HCT116 (cell line): Measurements from ENCODE around the gene TPH2. TPM values are rescaled to one million over a fixed set of nuclear protein-coding genes. Genes with fewer than 3 reads are reported as not detected.

ENCODE experiments used
- ATAC-seq: fragments of 200-7000 bp; cut with Tn5 transposase; 2 replicates; pipeline ENCODE4 v1.9.1; 2020; ENCODE audit warnings: mild to moderate bottlenecking, moderate library complexity
- BruUV-seq: library from RNA; stranded (reverse); fragments of 400-500 nt; replicated peaks from 2 replicates; lab custom pipeline; 2021; lab: Mats Ljungman, UMichigan
- CTCF ChIA-PET: fragments of 300-600 bp; sonication (Branson Sonifier 250); formaldehyde crosslinking; loops from one replicate; lab custom pipeline; 2021; ENCODE audit warnings: antibody characterized with exemption; lab: Charles Lee
- POLR2A ChIA-PET: fragments of 300-600, 350-600 bp; sonication (Branson Sonifier 250); formaldehyde crosslinking; loops from one replicate; lab custom pipeline; 2021; ENCODE audit warnings: antibody characterized with exemption; lab: Charles Lee
- RAD21 ChIA-PET, 2 experiments: fragments of 300-600 bp; sonication (Branson Sonifier 250); formaldehyde crosslinking; loops; one replicate each; lab custom pipeline; 2023; ENCODE audit warnings: low total read pairs in 2 of 2; ENCODE audit not compliant: uncharacterized antibody in 2 of 2, unreplicated experiment in 2 of 2, low non-redundant PET in 1 of 2; lab: Charles Lee
- DNase-seq: peaks from one replicate; pipeline ENCODE4 v3.0.0-alpha.2; 2010; ENCODE audit warnings: low read depth, low spot score
- H2AFZ ChIP-seq: fragments of 200-600 bp; shearing (Covaris generic), sonication (generic); 2 replicates; pipeline ENCODE4 v1.6.1; 2017; ENCODE audit warnings: low read depth, mixed run types, mixed read lengths, antibody characterized with exemption, low read length; ENCODE audit not compliant: poor library complexity, severe bottlenecking
- H3K27ac ChIP-seq: 2 replicates; pipeline ENCODE4 v1.5.1; 2012; ENCODE audit warnings: low read depth, low read length
- H3K27me3 ChIP-seq: fragments of 200-600 bp; sonication (generic); 2 replicates; pipeline ENCODE4 v1.6.1; 2016; ENCODE audit warnings: mixed run types, low read length, mixed read lengths; ENCODE audit not compliant: insufficient read depth
- H3K36me3 ChIP-seq, 2 experiments: fragments of 200-500 bp in 1 of 2; fragments of 200-600 bp in 1 of 2; sonication (Bioruptor generic) in 1 of 2; sonication (generic) in 1 of 2; 2 replicates each; pipeline versions ENCODE4 v1.5.1 to v1.6.1; 2014 to 2016; ENCODE audit warnings: low read length in 2 of 2, inconsistent platforms in 1 of 2, mixed read lengths in 1 of 2, mixed run types in 1 of 2; ENCODE audit not compliant: insufficient read depth in 2 of 2, control insufficient read depth in 1 of 2
- H3K4me1 ChIP-seq, 2 experiments: fragments of 200-600 bp in 1 of 2; sonication (generic) in 1 of 2; 2 replicates each; pipeline versions ENCODE4 v1.5.1 to v1.6.1; 2012 to 2017; ENCODE audit warnings: low read length in 2 of 2, inconsistent platforms in 1 of 2, mild to moderate bottlenecking in 1 of 2, mixed read lengths in 1 of 2, mixed run types in 1 of 2, moderate library complexity in 1 of 2; ENCODE audit not compliant: insufficient read depth in 2 of 2, control insufficient read depth in 1 of 2
- H3K4me2 ChIP-seq: fragments of 200-600 bp; sonication (generic); 2 replicates; pipeline ENCODE4 v1.6.1; 2017; ENCODE audit warnings: mixed run types, low read length, mixed read lengths
- H3K4me3 ChIP-seq, 2 experiments: fragments of 200-600 bp in 1 of 2; sonication (generic) in 1 of 2; replicated peaks in 1 of 2; 2 replicates each; pipeline ENCODE4 v1.5.1; 2011 to 2016; ENCODE audit warnings: low read length in 2 of 2, control low read depth in 1 of 2, low read depth in 1 of 2, mild to moderate bottlenecking in 1 of 2, mixed read lengths in 1 of 2, mixed run types in 1 of 2
- H3K79me2 ChIP-seq: fragments of 200-600 bp; sonication (generic); 2 replicates; pipeline ENCODE4 v1.6.1; 2017; ENCODE audit warnings: mild to moderate bottlenecking, mixed run types, low read length, moderate library complexity, mixed read lengths; ENCODE audit not compliant: insufficient read depth
- H3K9ac ChIP-seq: fragments of 200-600 bp; sonication (generic); 2 replicates; pipeline ENCODE4 v1.6.1; 2016; ENCODE audit warnings: low read length, mixed read lengths
- H3K9me2 ChIP-seq: fragments of 200-600 bp; sonication (generic), shearing (Covaris generic); 2 replicates; pipeline ENCODE4 v1.6.1; 2017; ENCODE audit warnings: mixed run types, mild to moderate bottlenecking, moderate library complexity; ENCODE audit not compliant: insufficient read depth
- H3K9me3 ChIP-seq, 2 experiments: fragments of 200-500 bp in 1 of 2; fragments of 200-600 bp in 1 of 2; sonication (Bioruptor generic) in 1 of 2; sonication (generic) in 1 of 2; 2 replicates each; pipeline ENCODE4 v1.6.1; 2014 to 2017; ENCODE audit warnings: low read length in 2 of 2, mixed read lengths in 2 of 2, inconsistent platforms in 1 of 2, low read depth in 1 of 2, mild to moderate bottlenecking in 1 of 2, mixed run types in 1 of 2, moderate library complexity in 1 of 2; ENCODE audit not compliant: control insufficient read depth in 1 of 2, insufficient read depth in 1 of 2
- H4K20me1 ChIP-seq: fragments of 200-600 bp; sonication (generic), shearing (Covaris generic); 2 replicates; pipeline ENCODE4 v1.6.1; 2017; ENCODE audit warnings: mixed run types, mild to moderate bottlenecking, moderate library complexity; ENCODE audit not compliant: insufficient read depth
- CTCF ChIP-seq, 3 experiments: fragments of 200-600 bp in 1 of 3; sonication (generic) in 1 of 3; IDR thresholded peaks in 2 of 3; conservative IDR thresholded peaks in 1 of 3; 2 replicates each; pipeline ENCODE4 v1.5.1; 2012 to 2017; ENCODE audit warnings: low read depth in 2 of 3, low read length in 2 of 3, antibody characterized with exemption in 1 of 3, borderline replicate concordance in 1 of 3, control low read depth in 1 of 3, mild to moderate bottlenecking in 1 of 3, mixed read lengths in 1 of 3, mixed run types in 1 of 3, moderate library complexity in 1 of 3; ENCODE audit not compliant: insufficient read depth in 1 of 3
- EZH2phosphoT487 ChIP-seq: fragments of 200-600 bp; IDR thresholded peaks from 2 replicates; pipeline ENCODE4 v1.6.1; 2018; ENCODE audit warnings: antibody characterized with exemption, borderline replicate concordance
- POLR2AphosphoS5 ChIP-seq: IDR thresholded peaks from 2 replicates; pipeline ENCODE4 v1.6.1; 2011; ENCODE audit warnings: mild to moderate bottlenecking, low read depth, low read length, moderate library complexity
- RAD21 ChIP-seq: IDR thresholded peaks from 2 replicates; pipeline ENCODE4 v1.6.1; 2012; ENCODE audit warnings: low read depth, mild to moderate bottlenecking
- REST ChIP-seq: IDR thresholded peaks from 2 replicates; pipeline ENCODE4 v1.6.1; 2012; ENCODE audit warnings: low read depth
- YY1 ChIP-seq: IDR thresholded peaks from 2 replicates; pipeline ENCODE4 v1.6.1; 2011; ENCODE audit warnings: low read length, low read depth, moderate library complexity, mild to moderate bottlenecking; ENCODE audit not compliant: insufficient replicate concordance; ENCODE audit errors: extremely low read depth
- ZBTB33 ChIP-seq: IDR thresholded peaks from 2 replicates; pipeline ENCODE4 v1.6.1; 2011; ENCODE audit warnings: mild to moderate bottlenecking, low read length, moderate library complexity; ENCODE audit not compliant: insufficient replicate concordance; ENCODE audit errors: extremely low read depth
- intact Hi-C: fragments of 100-400 bp; cut with micrococcal nuclease; formaldehyde crosslinking; loops from 2 replicates; pipeline ENCODE4 v1.10.0; 2022
- total RNA-seq: library from RNA; stranded (reverse); gene quantifications from one replicate; pipeline ENCODE4 v1.2.1, GENCODE V29; 2021; ENCODE audit not compliant: unreplicated experiment

Gene TPH2
- total RNA-seq, 1 experiment from 2014 or later = not detected

- ChIA-PET POLR2A (no interaction called here), CTCF (no interaction called here), RAD21 (no interaction called here)
- Histone ChIP-seq H2AFZ (no peak overlapping the region), H3K9me3 (no peaks in the 10 kb centered on the region), H3K9ac (no peak overlapping the region), H3K27me3 (no peaks in the 10 kb centered on the region), H3K79me2 (no peaks in the 10 kb centered on the region), H3K9me2 (no peaks in the 10 kb centered on the region), H3K27ac (no peak overlapping the region), H3K4me3 (no peak overlapping the region), H4K20me1 (no peaks in the 10 kb centered on the region), H3K4me2 (no peak overlapping the region), H3K36me3 (no peaks in the 10 kb centered on the region), H3K4me1 (no peaks in the 10 kb centered on the region)
- no peak for DNase-seq
- BruUV-seq = no TSS peak
- TF ChIP-seq RAD21 (no peak), YY1 (no peak), CTCF (IDR thresholded peaks at IDR 0.05 in 2 of 3, conservative IDR thresholded peaks at IDR 0.05 in 1 of 3; ENCODE audit: borderline replicate concordance in 1 of 3, insufficient read depth in 1 of 3, low read depth in 2 of 3, low read length in 2 of 3) (no peak), POLR2AphosphoS5 (no peak), EZH2phosphoT487 (no peak), REST (no peak), ZBTB33 (no peak)
- intact Hi-C loops = no loop called here
- no peak for ATAC-seq
Observed at GRCh38 chr12:72076558-72076915, 137.9 kb downstream of the TPH2 start.
